ENCODE results near the gene DOCK4. TPM values are rescaled to one million over a fixed set of nuclear protein-coding genes. Genes with fewer than 3 reads are reported as not detected.

DOCK4 gene
- total RNA-seq, 1 donor from 2014 or later: 43.0 TPM

DNA sequence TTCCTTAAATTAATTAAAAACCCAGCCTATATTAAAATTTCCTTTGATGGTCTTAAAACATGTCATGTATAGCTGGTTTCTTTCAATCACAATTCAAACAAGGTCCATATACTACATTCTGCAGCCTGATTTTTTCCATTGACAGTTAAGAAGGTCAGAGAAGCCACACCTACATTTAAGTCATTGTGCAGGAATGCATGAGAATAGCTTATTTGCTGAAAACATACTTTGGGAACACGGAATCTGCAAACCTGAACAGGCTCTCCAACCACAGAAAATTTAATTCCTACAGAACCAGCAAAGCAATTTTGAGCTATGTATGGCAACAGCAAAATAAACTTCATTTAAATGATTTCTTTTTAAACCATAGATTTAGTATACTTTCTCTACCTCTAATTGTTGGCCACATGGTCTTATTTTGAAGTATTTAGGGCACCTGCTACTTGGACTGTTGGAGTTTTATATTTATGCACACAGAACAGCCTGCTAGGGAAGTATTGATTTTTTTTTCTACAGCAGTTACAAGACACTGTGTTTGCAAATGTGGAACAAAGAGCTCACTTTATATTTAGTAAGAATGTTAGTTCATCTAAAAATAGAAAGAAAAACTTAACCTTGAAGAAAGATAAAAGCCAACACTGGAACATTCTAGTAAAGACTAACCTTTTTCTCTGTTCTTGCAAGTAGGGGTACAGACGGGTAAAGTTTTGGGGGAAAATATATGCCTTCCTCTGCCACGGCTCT lies 403.0 kb downstream of the DOCK4 start:
- H3K9me3 Mint-ChIP-seq (ENCODE audit: low read depth): peaks cover 16% of the 10 kb centered on the region
- H3K27me3 Mint-ChIP-seq (ENCODE audit: low read depth): no peaks in the 10 kb centered on the region
- DNase-seq (ENCODE audit: low spot score): no peak
- peaks cover 28% of the 10 kb centered on the region for H3K4me1 Mint-ChIP-seq (ENCODE audit: low read depth)
- peak overlapping the region; percentile 55 for H3K27ac Mint-ChIP-seq (ENCODE audit: unreplicated experiment)
- peaks cover 26% of the 10 kb centered on the region for H3K36me3 Mint-ChIP-seq (ENCODE audit: low read depth)
- no peak overlapping the region for H3K4me3 Mint-ChIP-seq (ENCODE audit: unreplicated experiment)
- TF ChIP-seq, protein P1, sequence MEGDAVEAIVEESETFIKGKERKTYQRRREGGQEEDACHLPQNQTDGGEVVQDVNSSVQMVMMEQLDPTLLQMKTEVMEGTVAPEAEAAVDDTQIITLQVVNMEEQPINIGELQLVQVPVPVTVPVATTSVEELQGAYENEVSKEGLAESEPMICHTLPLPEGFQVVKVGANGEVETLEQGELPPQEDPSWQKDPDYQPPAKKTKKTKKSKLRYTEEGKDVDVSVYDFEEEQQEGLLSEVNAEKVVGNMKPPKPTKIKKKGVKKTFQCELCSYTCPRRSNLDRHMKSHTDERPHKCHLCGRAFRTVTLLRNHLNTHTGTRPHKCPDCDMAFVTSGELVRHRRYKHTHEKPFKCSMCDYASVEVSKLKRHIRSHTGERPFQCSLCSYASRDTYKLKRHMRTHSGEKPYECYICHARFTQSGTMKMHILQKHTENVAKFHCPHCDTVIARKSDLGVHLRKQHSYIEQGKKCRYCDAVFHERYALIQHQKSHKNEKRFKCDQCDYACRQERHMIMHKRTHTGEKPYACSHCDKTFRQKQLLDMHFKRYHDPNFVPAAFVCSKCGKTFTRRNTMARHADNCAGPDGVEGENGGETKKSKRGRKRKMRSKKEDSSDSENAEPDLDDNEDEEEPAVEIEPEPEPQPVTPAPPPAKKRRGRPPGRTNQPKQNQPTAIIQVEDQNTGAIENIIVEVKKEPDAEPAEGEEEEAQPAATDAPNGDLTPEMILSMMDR (IDR thresholded peaks at IDR 0.05): no peak

DNA sequence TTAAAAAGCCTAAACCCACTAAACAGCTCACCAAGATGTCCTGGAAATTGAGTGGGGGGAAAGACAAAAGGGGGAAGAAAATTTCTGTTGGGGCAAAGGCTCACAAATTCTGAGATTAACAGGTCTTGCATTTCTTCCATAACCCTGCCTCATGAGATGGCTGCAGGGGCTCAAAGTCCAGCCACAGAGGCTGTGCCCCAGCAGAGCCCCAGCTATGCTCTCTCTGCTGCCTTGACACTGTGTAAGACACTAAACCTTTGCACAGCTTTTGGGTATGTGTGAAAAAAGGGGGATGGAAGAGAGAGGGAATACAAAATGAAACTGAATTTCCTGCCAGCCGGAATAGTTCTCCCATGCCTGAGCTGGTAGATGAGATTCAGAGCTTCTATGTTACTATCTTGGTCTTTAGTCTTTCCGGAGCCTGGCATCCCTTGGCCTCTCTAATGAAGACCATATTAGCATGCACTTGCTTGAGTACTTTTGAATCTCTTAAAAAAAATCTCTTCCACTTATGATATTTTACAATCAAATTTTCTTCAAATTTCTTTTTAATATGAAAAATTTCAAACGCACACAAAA lies 403.9 kb downstream of the DOCK4 start:
- TF ChIP-seq, protein P1 (IDR thresholded peaks at IDR 0.05): no peak
- Mint-ChIP-seq H3K36me3 (ENCODE audit: low read depth) (peaks cover 25% of the 10 kb centered on the region), H3K4me3 (ENCODE audit: unreplicated experiment) (no peak overlapping the region), H3K27ac (ENCODE audit: unreplicated experiment) (no peak overlapping the region), H3K4me1 (ENCODE audit: low read depth) (peaks cover 28% of the 10 kb centered on the region), H3K27me3 (ENCODE audit: low read depth) (no peaks in the 10 kb centered on the region), H3K9me3 (ENCODE audit: low read depth) (peaks cover 21% of the 10 kb centered on the region)
- no peak for DNase-seq (ENCODE audit: low spot score)

DNA sequence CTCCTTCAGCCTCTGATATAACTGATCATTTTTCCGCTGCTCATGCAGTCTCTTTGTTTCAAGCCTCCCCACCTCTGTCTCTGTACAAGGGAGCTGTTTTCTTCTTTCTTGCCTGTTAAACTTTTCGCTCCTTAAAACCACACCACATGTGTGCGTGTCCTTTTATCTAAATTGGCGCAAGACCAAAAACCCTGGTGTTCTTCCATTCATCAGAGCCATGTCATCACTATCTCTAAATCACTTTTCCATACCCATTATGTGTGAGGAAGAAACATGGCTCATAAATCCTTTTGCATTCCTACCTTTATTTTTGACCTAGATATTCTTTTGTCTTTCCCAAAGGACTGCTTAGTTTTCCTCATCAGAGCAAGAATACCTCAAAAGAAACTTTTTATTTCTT lies 404.9 kb downstream of the DOCK4 start:
- TF ChIP-seq, protein P1 (IDR thresholded peaks at IDR 0.05): no peak
- Mint-ChIP-seq H3K36me3 (ENCODE audit: low read depth) (peaks cover 33% of the 10 kb centered on the region), H3K27me3 (ENCODE audit: low read depth) (no peaks in the 10 kb centered on the region), H3K4me1 (ENCODE audit: low read depth) (peaks cover 28% of the 10 kb centered on the region), H3K4me3 (ENCODE audit: unreplicated experiment) (no peak overlapping the region), H3K27ac (ENCODE audit: unreplicated experiment) (no peak overlapping the region), H3K9me3 (ENCODE audit: low read depth) (peaks cover 30% of the 10 kb centered on the region)
- DNase-seq (ENCODE audit: low spot score): no peak

DNA sequence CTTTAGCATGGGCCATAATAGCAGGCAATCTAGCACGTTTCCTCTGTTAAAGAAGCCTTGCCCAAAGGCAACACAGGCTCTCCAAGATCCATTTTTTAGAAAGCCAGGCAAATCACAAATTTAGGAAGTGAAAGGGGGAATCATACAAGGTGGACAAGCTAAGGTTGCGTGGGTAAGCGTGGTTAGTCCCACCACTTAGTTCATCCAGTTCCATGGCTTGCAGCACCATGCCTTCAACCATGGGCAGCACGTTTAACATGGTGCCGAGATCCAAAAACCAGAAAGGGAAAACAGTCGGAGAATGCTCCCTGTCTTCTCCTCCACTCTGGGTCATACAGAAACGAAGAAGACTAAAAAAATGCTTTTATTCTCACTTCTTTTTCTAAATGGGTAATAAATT lies 409.5 kb downstream of the DOCK4 start:
- no peaks in the 10 kb centered on the region for H3K27me3 Mint-ChIP-seq (ENCODE audit: low read depth)
- H3K27ac Mint-ChIP-seq (ENCODE audit: unreplicated experiment): no peak overlapping the region
- H3K36me3 Mint-ChIP-seq (ENCODE audit: low read depth): peaks cover 53% of the 10 kb centered on the region
- H3K4me3 Mint-ChIP-seq (ENCODE audit: unreplicated experiment): no peak overlapping the region
- H3K4me1 Mint-ChIP-seq (ENCODE audit: low read depth): no peaks in the 10 kb centered on the region
- TF ChIP-seq, protein P1 (IDR thresholded peaks at IDR 0.05): no peak
- H3K9me3 Mint-ChIP-seq (ENCODE audit: low read depth): peaks cover 39% of the 10 kb centered on the region
- DNase-seq (ENCODE audit: low spot score): no peak

DNA sequence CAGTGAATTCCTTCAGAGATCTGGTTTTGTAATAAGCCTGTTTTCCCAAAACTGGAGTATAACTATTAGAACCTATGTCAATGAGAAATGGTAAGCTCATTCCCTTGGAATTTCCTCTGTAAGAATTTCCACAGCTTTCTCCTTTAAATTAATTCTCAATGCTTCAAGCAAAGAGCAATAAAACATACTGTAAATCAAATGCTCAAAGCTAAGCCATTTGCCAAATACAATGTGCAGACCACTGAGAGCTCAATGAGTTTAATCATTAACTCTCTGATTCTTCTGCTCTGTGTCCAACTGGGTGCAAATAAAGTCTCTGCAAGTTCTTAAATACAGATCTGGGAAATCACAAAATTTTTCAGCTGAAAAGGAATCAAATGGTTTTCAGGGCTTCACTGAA lies 416.3 kb downstream of the DOCK4 start:
- TF ChIP-seq, protein P1 (IDR thresholded peaks at IDR 0.05): no peak
- Mint-ChIP-seq H3K36me3 (ENCODE audit: low read depth) (peaks cover 27% of the 10 kb centered on the region), H3K27ac (ENCODE audit: unreplicated experiment) (peak overlapping the region; percentile 61), H3K27me3 (ENCODE audit: low read depth) (no peaks in the 10 kb centered on the region), H3K9me3 (ENCODE audit: low read depth) (peaks cover 3% of the 10 kb centered on the region), H3K4me3 (ENCODE audit: unreplicated experiment) (no peak overlapping the region), H3K4me1 (ENCODE audit: low read depth) (peaks cover 26% of the 10 kb centered on the region)
- DNase-seq (ENCODE audit: low spot score): no peak
